ENCODE data around the gene PAQR4.

- TF ChIP-seq POLR2A (IDR thresholded peaks at IDR 0.05; ENCODE audit: low read depth, low read length): no peak
- no peak for TF ChIP-seq POLR2AphosphoS5 (IDR thresholded peaks at IDR 0.05; ENCODE audit: low read depth, low read length)
Observed at GRCh38 chr16:2938206-2938605, 30.9 kb upstream of the PAQR4 start.
